HepG2 (cell line): ENCODE data around the gene TAF3. TPM values are rescaled to one million over a fixed set of nuclear protein-coding genes. Genes with fewer than 3 reads are reported as not detected.

Source experiments
- AKAP8 ChIP-seq: sonication (generic); formaldehyde crosslinking; IDR thresholded peaks from 2 replicates; pipeline ENCODE4 v1.5.1; 2020; ENCODE audit warnings: mild to moderate bottlenecking, missing genetic modification reagents
- FOXP1 ChIP-seq, 2 experiments: fragments of 450-650 bp in 1 of 2; IDR thresholded peaks; 2 replicates each; pipeline ENCODE4 v1.6.1; 2017 to 2018; ENCODE audit warnings: antibody characterized with exemption in 1 of 2
- GATAD2A ChIP-seq: IDR thresholded peaks from 2 replicates; pipeline ENCODE4 v1.6.1; 2016
- HOXA7 ChIP-seq: sonication (generic); formaldehyde crosslinking; IDR thresholded peaks from 2 replicates; pipeline ENCODE4 v1.8.1; 2022; ENCODE audit warnings: mild to moderate bottlenecking, missing genetic modification reagents, moderate library complexity
- LBX2 ChIP-seq: sonication (generic); formaldehyde crosslinking; IDR thresholded peaks from 2 replicates; pipeline ENCODE4 v1.5.0; 2020; ENCODE audit warnings: missing genetic modification reagents, mild to moderate bottlenecking, borderline replicate concordance
- PTBP1 ChIP-seq: fragments of 200-400 bp; formaldehyde crosslinking; IDR thresholded peaks from 2 replicates; pipeline ENCODE4 v1.6.1; 2018; ENCODE audit warnings: low read length, low read depth; ENCODE audit not compliant: poor library complexity, severe bottlenecking
- RNF2 ChIP-seq: fragments of 450-650 bp; conservative IDR thresholded peaks from 2 replicates; pipeline ENCODE4 v1.6.1; 2016; ENCODE audit warnings: low read depth
- SOX6 ChIP-seq, 2 experiments: fragments of 450-650 bp in 1 of 2; sonication (generic) in 1 of 2; formaldehyde crosslinking in 1 of 2; IDR thresholded peaks; 2 replicates each; pipeline versions ENCODE4 v1.4.0 to v1.6.1; 2017 to 2020; ENCODE audit warnings: antibody characterized with exemption in 1 of 2, mild to moderate bottlenecking in 1 of 2, missing genetic modification reagents in 1 of 2
- SYNCRIP ChIP-seq: fragments of 200-400 bp; formaldehyde crosslinking; IDR thresholded peaks from 2 replicates; pipeline ENCODE4 v1.6.1; 2018; ENCODE audit warnings: mild to moderate bottlenecking, low read depth, low read length; ENCODE audit not compliant: insufficient read depth
- TMF1 ChIP-seq: sonication (generic); formaldehyde crosslinking; IDR thresholded peaks from 2 replicates; pipeline ENCODE4 v1.8.1; 2022; ENCODE audit warnings: low read depth, missing genetic modification reagents
- ZBTB21 ChIP-seq: sonication (generic); formaldehyde crosslinking; IDR thresholded peaks from 2 replicates; pipeline ENCODE4 v1.4.0; 2020; ENCODE audit warnings: missing genetic modification reagents
- ZBTB4 ChIP-seq: sonication (generic); formaldehyde crosslinking; IDR thresholded peaks from 2 replicates; pipeline ENCODE4 v1.4.0; 2020; ENCODE audit warnings: missing genetic modification reagents, mild to moderate bottlenecking, borderline replicate concordance
- ZIK1 ChIP-seq: sonication (generic); formaldehyde crosslinking; IDR thresholded peaks from 2 replicates; pipeline ENCODE4 v1.5.0; 2020; ENCODE audit warnings: mild to moderate bottlenecking, low read depth, missing genetic modification reagents, borderline replicate concordance
- ZKSCAN5 ChIP-seq: sonication (generic); formaldehyde crosslinking; IDR thresholded peaks from 2 replicates; pipeline ENCODE4 v1.5.1; 2020; ENCODE audit warnings: mild to moderate bottlenecking, missing genetic modification reagents
- ZNF354B ChIP-seq: sonication (generic); formaldehyde crosslinking; IDR thresholded peaks from 2 replicates; pipeline ENCODE4 v1.8.0; 2022; ENCODE audit warnings: mild to moderate bottlenecking, missing genetic modification reagents
- ZNF530 ChIP-seq: sonication (generic); formaldehyde crosslinking; IDR thresholded peaks from 2 replicates; pipeline ENCODE4 v1.5.0; 2020; ENCODE audit warnings: low read depth, mild to moderate bottlenecking, missing genetic modification reagents
- polyA plus RNA-seq, 8 experiments: library from polyadenylated mRNA; depleted of rRNA in 3 of 8; stranded (reverse) in 7 of 8; unstranded in 1 of 8; fragments of >200 nt; fragmentation: Illumina TruSeq in 4 of 8; extraction: Trizol in 4 of 8; gene quantifications; 2 replicates each; pipeline versions ENCODE4 v1.2.1 to v1.2.3, GENCODE V29; 2011 to 2016; ENCODE audit warnings: low read depth in 4 of 8, missing spikeins in 1 of 8, mixed read lengths in 1 of 8; ENCODE audit not compliant: insufficient read depth in 1 of 8
- total RNA-seq, 5 experiments: library from RNA; depleted of rRNA; stranded (reverse); fragments of >200 nt; fragmentation: Illumina TruSeq; extraction: Trizol; gene quantifications; 2 replicates each; pipeline ENCODE4 v1.2.3, GENCODE V29; 2016; ENCODE audit warnings: low read depth in 1 of 5
- TF ChIP-seq, protein P1 (sequence below): sonication (generic); formaldehyde crosslinking; IDR thresholded peaks from 2 replicates; pipeline ENCODE4 v1.4.0; 2020; ENCODE audit warnings: missing genetic modification reagents, borderline replicate concordance
- TF ChIP-seq, protein P2 (sequence below): sonication (generic); formaldehyde crosslinking; IDR thresholded peaks from 2 replicates; pipeline ENCODE4 v1.5.0; 2020; ENCODE audit warnings: missing genetic modification reagents

TAF3 gene
- total and polyA plus RNA-seq, 2 of the 13 experiments (the other 11 are each of a cell fraction or from before 2014, with no cell fraction given) = 1.7 to 2.9 TPM

- TF ChIP-seq ZBTB4 (CRISPR knock-in tag) (0 out of 2 replicates have a peak, but pooled peaks have one; percentile 36), FOXP1 (IDR thresholded peaks at IDR 0.05) (no peak), FOXP1 (CRISPR knock-in tag; IDR thresholded peaks at IDR 0.05) (no peak), ZKSCAN5 (no peak), RNF2 (no peak), GATAD2A (CRISPR knock-in tag) (peak; percentile 55; the same call in 1 of the 2 replicates), SYNCRIP (no peak), ZNF530 (CRISPR knock-in tag) (peak; percentile 36; the same call in 1 of the 2 replicates), SOX6 (IDR thresholded peaks at IDR 0.05) (no peak), SOX6 (CRISPR knock-in tag; IDR thresholded peaks at IDR 0.05) (peak; percentile 63), AKAP8 (CRISPR knock-in tag) (peak; percentile 34; the same call in 1 of the 2 replicates), ZBTB21 (CRISPR knock-in tag) (no peak), PTBP1 (no peak), ZIK1 (CRISPR knock-in tag) (peak; percentile 94; the same call in 1 of the 2 replicates), ZNF354B (CRISPR knock-in tag) (no peak), LBX2 (CRISPR knock-in tag) (peak; percentile 28; the same call in 1 of the 2 replicates), TMF1 (no peak), HOXA7 (CRISPR knock-in tag) (no peak)
- TF ChIP-seq, protein P1, sequence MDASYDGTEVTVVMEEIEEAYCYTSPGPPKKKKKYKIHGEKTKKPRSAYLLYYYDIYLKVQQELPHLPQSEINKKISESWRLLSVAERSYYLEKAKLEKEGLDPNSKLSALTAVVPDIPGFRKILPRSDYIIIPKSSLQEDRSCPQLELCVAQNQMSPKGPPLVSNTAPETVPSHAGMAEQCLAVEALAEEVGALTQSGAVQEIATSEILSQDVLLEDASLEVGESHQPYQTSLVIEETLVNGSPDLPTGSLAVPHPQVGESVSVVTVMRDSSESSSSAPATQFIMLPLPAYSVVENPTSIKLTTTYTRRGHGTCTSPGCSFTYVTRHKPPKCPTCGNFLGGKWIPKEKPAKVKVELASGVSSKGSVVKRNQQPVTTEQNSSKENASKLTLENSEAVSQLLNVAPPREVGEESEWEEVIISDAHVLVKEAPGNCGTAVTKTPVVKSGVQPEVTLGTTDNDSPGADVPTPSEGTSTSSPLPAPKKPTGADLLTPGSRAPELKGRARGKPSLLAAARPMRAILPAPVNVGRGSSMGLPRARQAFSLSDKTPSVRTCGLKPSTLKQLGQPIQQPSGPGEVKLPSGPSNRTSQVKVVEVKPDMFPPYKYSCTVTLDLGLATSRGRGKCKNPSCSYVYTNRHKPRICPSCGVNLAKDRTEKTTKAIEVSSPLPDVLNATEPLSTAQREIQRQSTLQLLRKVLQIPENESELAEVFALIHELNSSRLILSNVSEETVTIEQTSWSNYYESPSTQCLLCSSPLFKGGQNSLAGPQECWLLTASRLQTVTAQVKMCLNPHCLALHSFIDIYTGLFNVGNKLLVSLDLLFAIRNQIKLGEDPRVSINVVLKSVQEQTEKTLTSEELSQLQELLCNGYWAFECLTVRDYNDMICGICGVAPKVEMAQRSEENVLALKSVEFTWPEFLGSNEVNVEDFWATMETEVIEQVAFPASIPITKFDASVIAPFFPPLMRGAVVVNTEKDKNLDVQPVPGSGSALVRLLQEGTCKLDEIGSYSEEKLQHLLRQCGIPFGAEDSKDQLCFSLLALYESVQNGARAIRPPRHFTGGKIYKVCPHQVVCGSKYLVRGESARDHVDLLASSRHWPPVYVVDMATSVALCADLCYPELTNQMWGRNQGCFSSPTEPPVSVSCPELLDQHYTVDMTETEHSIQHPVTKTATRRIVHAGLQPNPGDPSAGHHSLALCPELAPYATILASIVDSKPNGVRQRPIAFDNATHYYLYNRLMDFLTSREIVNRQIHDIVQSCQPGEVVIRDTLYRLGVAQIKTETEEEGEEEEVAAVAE (CRISPR knock-in tag) = peak; percentile 8; the same call in 1 of the 2 replicates
- TF ChIP-seq, protein P2, sequence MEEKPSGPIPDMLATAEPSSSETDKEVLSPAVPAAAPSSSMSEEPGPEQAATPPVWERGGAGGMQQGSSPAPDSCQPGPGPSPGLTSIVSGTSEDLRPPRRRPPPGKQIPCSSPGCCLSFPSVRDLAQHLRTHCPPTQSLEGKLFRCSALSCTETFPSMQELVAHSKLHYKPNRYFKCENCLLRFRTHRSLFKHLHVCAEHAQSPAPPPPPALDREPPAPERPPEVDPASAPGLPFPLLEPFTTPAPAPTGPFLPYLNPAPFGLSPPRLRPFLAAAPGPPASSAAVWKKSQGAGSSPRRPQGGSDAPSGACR (CRISPR knock-in tag) = no peak
Observed at GRCh38 chr10:7787857-7788638, 30.3 kb upstream of the TAF3 start, which contains the start of the genes ATP5F1C and KIN (continued).
